NOMO-1 treated with dmso at 0.1 percent for 144 hours (cell line): ENCODE data around the gene PBRM1.
"Not testable (repeated sequence)": the region's sequence is repeated elsewhere in the genome, so short reads cannot be mapped to it uniquely, and the experiment has no call there.

Experiments
- DNase-seq: peaks from one replicate; lab custom pipeline; 2025; ENCODE audit not compliant: unreplicated experiment; lab: John Stamatoyannopoulos, UW

The PBRM1 gene

GRCh38 chr3:52704611-52705437 lies 19.1 kb upstream of the PBRM1 start:
- DNase-seq = no peak

GRCh38 chr3:52703341-52703740 lies 17.6 kb upstream of the PBRM1 start:
- no peak for DNase-seq

GRCh38 chr3:52697632-52697965 lies 11.9 kb upstream of the PBRM1 start:
- no peak for DNase-seq

GRCh38 chr3:52696830-52697631 lies 11.3 kb upstream of the PBRM1 start:
- DNase-seq = no peak

GRCh38 chr3:52695798-52696671 lies 10.3 kb upstream of the PBRM1 start:
- no peak for DNase-seq

- no peak for DNase-seq
These were observed 8.9 kb upstream of the PBRM1 start for GRCh38 chr3:52694528-52695189.

GRCh38 chr3:52693071-52693470 lies 7.4 kb upstream of the PBRM1 start:
- no peak for DNase-seq

GRCh38 chr3:52690560-52690959 lies 4.8 kb upstream of the PBRM1 start:
- DNase-seq = no peak

- no peak for DNase-seq
These were observed 3.4 kb upstream of the PBRM1 start for GRCh38 chr3:52689151-52689550.

- no peak for DNase-seq
These were observed 2.6 kb upstream of the PBRM1 start for GRCh38 chr3:52688266-52688665.

- DNase-seq = peak; percentile 69
These were observed 416 bp downstream of the PBRM1 start for GRCh38 chr3:52685285-52685708.

- DNase-seq = no peak
These were observed 1.5 kb downstream of the PBRM1 start for GRCh38 chr3:52684184-52684583.

GRCh38 chr3:52683611-52684010 lies 2.1 kb downstream of the PBRM1 start:
- DNase-seq = no peak

- no peak for DNase-seq
These were observed 3.7 kb downstream of the PBRM1 start for GRCh38 chr3:52682016-52682415.

GRCh38 chr3:52681596-52681995 lies 4.1 kb downstream of the PBRM1 start:
- DNase-seq = no peak

GRCh38 chr3:52679811-52680210 lies 5.9 kb downstream of the PBRM1 start:
- no peak for DNase-seq

GRCh38 chr3:52679199-52679538 lies 6.5 kb downstream of the PBRM1 start:
- DNase-seq = no peak

- no peak for DNase-seq
These were observed 7.2 kb downstream of the PBRM1 start for GRCh38 chr3:52678265-52679198.

GRCh38 chr3:52676201-52676600 lies 9.5 kb downstream of the PBRM1 start:
- not testable (repeated sequence) for DNase-seq

GRCh38 chr3:52671676-52672075 lies 14.0 kb downstream of the PBRM1 start:
- DNase-seq = no peak
